CD1c-positive myeloid dendritic cell (primary cell): ENCODE data around the gene CYFIP1.

Experiments used
- DNase-seq: peaks from one replicate; pipeline ENCODE4 v3.0.0-alpha.2; 2016; ENCODE audit errors: extremely low spot score

The CYFIP1 gene

DNA sequence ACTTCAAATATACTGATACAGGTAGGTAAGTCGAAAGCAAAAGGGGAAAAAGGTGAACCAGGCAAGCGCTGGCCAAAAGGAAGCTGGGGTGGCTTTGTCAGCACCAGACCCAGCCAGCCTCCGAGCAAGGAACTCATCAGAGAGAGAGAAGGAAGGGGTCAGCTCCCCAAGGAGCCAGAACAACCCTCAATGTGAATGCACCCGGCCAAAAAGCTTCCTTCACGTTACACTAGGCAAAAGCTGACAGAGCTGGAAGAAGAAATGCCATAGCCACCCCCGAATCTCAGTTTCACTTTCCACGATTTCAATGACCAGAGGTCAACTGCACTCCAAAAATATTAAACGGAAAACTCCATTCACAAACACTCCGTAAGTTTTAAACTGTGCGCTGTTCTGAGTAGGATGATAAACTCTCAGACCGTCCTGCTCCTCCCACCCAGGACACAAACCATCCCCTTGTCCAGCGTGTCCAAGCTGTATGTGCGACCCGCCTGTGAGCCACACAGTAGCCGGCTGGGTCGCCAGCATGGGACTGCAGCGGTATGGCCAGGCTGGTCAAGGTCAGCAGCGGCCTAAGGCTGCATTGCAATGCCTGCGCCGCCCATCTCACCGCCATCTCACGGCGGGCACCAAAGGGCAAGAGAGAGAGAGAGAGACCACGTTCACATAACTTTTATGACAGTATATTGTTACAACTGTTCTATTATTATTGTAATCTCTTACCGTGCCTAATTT is 29.7 kb downstream of the CYFIP1 start:
- no peak for DNase-seq

DNA sequence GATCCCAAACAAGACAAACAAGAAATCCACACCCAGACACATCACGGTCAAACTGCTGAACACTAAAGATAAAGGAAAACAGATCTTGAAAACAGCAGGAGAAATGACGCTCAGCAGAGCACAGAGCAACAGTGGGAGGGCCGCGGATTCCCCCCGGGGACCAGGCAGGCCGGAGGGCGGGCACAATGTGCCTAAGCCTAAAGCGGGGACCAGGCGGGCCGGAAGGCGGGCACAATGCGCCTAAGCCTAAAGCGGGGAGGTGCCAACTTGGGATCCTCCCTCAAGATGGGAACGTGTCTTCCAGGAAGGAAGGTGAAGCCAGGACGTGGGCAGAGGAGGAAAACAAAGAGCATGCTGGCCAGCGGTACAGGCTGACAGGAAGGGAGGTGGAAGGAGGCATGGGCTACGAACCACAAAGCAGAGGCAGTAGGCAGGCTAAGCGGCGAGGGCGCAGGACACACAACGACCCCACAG is 31.1 kb downstream of the CYFIP1 start:
- peak; percentile 8 for DNase-seq

GRCh38 chr15:22948056-22948455 is 32.1 kb downstream of the CYFIP1 start:
- peak; percentile 13 for DNase-seq

GRCh38 chr15:22947101-22948000 is 32.8 kb downstream of the CYFIP1 start:
- no peak for DNase-seq

DNA sequence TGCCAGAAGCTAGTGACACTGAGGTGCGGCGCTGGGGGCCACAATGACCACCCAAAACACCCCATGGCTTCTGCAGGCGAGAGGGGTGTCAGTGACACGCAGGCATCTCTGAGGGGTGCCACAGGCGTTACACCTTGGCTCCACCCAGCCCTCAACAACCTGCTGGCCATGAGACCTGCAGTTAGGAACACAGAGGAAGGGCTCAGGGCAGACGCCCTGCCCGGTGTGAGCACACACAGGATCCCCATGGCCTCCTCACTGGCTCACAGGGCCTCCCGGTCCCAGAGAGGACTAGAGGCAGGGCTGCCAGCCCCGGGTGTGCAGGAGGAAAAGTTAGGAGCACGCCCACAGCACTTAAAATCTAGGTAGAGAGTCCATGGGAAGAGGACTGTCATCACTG is 35.1 kb downstream of the CYFIP1 start:
- no peak for DNase-seq

- DNase-seq = no peak
Observed at GRCh38 chr15:22944651-22945050, 35.5 kb downstream of the CYFIP1 start.

DNA sequence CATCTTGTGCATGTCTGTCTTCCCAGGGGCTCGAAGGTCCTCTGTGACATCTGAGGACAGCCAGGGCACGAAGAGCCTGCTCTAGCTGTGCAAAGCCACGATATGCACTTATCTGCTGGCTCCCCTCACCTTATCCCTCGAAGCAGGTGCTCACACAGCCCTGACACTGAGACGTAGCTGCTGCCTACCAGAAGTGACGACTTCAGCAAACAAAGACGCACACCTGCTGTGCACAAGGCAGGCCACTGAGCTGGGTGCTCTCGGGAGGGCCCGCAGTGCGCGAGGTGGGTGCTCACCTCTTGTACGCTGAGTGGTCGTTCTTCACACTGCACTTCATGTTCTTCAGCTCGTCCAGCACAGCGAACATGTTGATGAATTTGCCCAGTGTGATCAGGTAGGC is 37.3 kb downstream of the CYFIP1 start:
- no peak for DNase-seq

GRCh38 chr15:22942306-22942855 is 37.8 kb downstream of the CYFIP1 start:
- DNase-seq = no peak

DNA sequence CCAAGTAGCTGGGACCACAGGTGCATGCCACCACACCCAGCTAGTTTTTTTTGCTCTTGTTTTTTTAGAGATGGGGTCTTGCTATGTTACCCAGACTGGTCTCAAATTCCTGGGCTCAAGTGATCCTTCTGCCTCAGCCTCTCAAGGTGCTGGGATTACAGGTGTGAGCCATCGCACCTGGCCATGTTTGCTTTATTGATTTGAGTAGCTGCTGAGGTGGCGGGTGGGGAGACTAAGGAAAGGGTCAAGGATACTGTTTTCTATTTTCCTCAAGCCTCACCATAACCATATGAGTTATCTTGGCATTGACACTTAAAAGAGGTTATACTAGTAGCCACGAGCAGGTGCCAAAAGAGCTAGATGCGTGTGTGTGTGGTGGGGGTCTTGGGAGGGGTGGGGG is 39.0 kb downstream of the CYFIP1 start:
- no peak for DNase-seq

DNA sequence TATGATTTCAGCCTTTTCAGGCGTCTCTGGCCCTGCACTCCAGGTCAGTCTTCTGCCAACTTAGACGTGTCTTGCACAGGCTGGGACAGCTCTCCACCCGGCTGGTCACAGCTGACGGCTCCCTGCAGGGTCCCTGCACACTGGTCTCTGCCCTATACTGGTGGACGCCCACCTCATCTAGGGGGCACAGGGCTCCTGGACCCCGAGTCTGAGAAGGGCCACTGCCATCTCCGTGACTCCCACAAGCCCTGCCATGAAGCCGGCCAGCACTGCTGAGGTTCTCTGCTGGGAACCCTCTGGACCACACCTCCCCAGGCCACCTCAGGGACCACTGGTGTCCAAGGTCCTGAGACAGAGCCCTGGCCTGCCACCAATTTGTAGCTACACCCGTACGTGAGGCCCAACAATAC is 40.5 kb downstream of the CYFIP1 start:
- no peak for DNase-seq

- no peak for DNase-seq
Observed at GRCh38 chr15:22939051-22939450, 41.1 kb downstream of the CYFIP1 start.

GRCh38 chr15:22936577-22937472 is 43.3 kb downstream of the CYFIP1 start:
- no peak for DNase-seq

DNA sequence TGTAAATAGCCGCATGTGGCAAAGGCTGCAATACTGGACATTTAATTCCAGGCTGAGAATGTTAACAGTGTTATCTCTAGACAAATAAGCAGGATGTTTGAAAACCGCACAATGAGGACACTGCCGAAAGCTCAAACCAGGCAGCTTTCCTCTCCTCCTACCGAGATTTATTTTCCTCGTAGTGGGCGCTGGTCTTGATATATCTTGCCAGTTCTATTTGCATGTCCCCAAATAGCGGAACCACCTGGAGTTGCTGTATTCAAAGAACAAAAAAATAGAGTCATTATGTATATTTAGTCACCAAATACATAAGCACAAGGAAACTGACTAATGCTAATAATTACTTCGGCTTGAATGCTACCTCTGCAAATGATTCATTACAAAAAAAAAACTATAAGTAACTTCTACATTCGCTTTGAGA is 46.5 kb downstream of the CYFIP1 start:
- DNase-seq = no peak

- no peak for DNase-seq
Observed at GRCh38 chr15:22931784-22932536, 48.2 kb downstream of the CYFIP1 start.

- no peak for DNase-seq
Observed at GRCh38 chr15:22930782-22931484, 49.2 kb downstream of the CYFIP1 start.

- DNase-seq = no peak
Observed at GRCh38 chr15:22927761-22928160, 52.4 kb downstream of the CYFIP1 start.

DNA sequence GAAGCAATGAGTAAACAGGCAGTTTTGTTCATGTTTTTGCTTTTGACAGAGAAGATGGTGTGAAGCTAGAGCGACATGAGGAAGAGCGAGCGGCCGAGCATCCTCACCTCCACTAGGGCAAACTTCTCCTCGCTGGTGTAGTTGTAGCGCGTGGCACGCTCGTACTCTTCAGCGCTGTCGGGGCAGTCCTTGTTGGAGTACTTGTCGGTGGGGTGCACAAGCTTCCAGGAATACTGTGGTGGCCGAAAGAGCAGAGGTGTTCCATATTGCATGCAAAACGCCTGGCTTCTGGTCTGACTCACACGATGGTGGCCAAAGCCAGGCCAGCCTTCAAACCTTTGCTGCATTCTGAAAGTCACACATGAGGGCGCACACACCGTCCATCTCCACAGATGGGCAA is 54.3 kb downstream of the CYFIP1 start:
- no peak for DNase-seq

DNA sequence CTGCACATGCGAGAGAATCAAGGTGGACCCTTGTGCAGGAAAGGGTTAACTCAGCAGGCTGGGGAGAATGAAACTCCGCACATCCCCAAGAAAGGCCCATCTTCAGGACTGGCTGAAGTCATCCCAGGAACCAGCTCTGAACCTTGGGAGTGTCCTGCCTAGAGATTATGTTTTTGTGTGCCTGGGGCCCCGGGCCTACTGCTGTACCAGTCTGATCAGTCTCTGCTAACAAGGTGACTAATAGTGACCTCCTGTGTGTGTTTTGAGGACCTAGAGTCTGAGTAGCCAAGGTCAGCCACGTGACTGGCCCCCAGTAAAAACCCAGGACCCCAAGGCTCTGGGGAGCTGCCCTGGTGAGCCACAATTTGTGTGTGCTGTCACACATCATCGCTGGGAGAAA is 58.2 kb downstream of the CYFIP1 start:
- no peak for DNase-seq

DNA sequence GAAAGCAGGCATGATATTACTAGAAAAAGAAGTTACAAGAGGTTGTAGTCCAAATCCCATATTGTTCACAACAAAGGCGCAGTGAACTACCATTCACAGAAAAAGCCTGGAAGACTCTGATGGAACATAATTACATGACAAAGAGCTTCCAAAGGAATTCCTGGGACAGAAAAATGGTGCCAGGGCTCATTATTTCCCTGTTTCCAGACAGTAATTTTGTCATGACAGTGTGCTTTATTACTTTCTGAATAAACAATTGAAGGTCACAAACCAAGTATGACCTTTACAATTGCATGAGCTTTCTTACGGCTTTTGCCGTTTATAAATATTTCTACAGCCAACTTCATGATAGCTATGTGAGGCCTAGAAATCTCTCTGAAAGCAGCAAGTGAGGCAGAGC is 61.0 kb downstream of the CYFIP1 start:
- DNase-seq = no peak

- DNase-seq = no peak
Observed at GRCh38 chr15:22918596-22919140, 61.5 kb downstream of the CYFIP1 start.
